Lung microvascular endothelial cell (primary cell): ENCODE results near the gene BICDL1. TPM values are rescaled to one million over a fixed set of nuclear protein-coding genes. Genes with fewer than 3 reads are reported as not detected.

ENCODE experiments used
- DNase-seq, 2 donors: peaks; one replicate each; pipeline versions ENCODE4 v3.0.0 to v3.0.0-alpha.2; 2010; ENCODE audit warnings: low read depth in 2 of 2
- total RNA-seq: library from RNA; depleted of rRNA; stranded (reverse); fragments of >200 nt; gene quantifications from 2 replicates; pipeline ENCODE4 v1.2.1, GENCODE V29; 2014

BICDL1 gene
- total RNA-seq, 1 donor from 2014 or later: under 0.01 TPM

DNA sequence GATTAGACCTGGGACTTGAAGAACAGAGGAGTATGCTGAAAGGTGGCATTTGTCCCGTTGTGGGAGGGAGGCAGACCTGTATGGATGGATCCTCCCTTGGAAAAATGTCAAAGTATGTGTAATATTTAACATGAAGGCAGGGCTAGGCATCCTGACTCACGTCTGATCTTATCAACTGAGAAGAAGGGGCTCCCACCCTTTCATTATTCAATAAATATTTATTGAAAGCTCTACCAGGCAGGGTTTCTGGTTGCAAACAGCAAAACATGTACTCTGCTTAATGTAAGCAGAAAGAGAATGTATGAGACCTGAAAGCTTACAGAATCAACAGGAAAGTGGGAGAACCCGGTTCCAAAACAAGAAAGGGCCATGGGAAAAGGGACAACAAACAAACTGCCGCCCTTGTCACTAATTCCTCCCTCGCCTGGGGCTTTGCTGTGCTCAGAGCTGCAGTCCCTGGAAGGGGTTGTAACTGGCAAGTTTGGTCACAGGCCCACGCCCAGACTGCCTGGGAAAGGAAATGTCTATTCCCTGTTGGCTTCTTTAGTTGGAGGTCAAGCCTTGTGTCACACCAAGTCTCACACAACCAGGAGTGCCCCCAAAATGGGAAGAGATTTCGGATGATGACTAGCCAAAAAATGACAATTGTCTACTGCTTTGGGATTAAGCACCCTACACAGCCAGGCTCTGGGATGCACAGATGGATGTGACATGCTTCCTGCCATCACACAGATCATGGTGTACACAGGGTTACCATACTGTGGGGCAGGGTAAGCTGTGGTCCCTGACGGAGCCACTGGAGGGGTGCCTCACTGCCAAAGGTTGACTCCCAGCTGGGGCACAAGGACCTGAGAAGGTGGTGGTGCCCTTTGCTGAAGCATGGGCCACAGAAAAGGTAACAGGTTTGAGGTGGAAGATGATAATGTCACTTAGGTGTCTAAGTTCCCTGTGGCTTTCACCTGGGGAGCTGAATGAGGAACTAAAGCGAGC, 90.7 kb downstream of the BICDL1 start:
- DNase-seq: no peak

DNA sequence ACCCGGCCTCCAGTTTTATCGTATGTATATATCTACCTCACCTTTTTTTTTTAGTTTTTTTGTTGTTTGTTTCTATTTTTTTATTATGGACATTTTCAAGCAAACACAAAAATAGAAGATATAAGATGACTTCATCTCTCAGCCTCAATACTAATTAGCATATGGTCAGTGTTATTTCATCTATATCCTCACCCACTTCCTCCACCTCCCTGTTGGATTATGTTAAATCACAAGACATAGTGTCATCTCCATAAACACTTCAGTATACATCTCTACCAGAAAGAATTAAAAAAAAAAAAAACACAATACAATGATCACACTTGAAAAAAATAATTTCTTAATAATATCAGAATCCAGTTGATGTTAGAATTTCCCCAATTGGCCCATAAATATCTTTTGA, 92.6 kb downstream of the BICDL1 start:
- DNase-seq: no peak

DNA sequence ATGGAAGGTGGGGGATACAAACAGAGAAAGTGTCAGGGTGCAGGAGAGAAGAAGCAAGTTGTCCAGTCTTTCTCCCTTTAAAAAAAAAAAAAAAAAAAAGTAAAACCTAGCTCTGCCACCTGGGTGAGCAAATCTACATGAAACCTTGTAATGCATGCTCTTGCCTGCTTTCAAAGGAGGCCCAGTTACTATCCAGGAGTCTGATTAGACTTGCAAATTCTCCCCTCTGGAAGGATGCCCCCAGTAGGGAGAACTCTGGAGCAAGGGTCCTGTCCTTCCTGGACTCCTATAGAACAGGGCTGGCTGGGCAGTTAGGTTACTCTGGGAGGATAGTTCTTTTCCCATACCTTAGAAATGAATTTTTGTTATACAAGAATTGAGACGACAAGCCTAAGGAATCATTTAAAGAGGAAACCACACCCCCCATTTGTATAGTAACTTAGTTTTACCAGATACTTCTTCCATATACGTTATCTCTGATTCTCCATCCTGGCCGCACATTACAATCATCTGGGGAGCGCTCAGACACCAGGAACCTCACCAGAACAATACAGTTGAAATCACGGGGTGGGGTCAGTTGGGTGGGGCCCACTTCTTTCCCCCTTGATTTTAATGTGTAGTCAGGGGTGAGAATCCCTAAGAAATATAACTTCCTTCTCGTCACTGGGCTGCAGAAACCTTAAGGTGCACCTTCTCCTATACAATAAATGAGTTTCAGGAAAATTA, 97.0 kb downstream of the BICDL1 start:
- DNase-seq: no peak

DNA sequence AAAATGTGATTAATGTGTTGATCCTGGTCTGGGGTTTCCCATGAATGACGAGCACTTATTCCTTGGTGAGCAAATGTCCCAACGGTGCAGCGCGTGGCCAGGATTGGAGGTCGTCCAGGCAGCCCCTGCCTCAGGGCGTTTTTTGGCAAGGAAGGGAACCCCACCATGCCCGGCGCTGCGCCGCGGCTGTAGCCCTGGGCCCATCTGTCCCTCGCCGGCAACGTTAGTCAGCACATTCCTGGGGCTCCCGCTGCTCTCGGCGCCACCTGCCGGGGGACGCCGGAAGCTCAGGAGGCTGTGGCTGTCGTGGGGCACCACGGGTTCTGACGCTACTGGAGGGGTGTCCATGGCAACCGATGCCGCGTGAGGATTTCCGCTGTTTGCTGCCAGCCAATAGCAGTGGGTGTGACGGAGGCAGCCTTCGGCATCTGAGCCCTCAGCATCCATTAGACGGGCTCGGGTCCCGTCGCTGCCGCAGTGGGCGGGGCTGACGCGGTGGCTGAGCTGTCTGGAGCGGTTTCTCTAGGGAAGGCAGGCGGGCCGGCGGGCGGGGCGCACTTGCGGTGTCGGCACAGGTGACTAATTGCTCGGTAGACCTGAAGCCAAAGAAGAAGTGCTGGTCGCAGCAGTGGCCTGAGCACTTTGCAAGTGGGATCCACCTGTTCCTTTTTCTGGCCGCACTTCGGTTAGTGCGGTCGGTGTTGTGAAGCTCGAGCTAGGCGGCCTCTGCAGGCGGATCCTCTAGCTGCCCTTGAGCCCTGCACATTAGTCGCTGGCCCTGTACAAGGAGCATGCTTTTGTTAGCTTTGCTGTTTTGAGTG, 98.0 kb downstream of the BICDL1 start:
- peak; percentile 99 to 100 for DNase-seq

DNA sequence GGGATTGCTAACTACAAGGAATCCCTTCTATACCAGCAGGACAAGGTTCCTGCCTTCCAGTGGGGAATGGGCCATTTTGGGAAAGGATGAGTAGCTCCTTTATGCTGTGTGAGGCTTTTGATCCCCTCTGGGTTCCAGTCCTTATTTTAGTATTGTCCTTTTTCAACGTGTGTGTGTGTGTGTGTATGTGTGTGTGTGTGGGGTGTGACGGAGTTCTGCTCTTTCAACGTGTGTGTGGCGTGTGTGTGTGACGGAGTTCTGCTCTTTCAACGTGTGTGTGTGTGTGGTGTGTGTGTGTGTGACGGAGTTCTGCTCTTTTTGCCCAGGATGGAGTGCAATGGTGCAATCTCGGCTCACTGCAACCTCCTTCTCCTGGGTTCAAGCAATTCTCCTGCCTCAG, 100.1 kb downstream of the BICDL1 start:
- no peak for DNase-seq

DNA sequence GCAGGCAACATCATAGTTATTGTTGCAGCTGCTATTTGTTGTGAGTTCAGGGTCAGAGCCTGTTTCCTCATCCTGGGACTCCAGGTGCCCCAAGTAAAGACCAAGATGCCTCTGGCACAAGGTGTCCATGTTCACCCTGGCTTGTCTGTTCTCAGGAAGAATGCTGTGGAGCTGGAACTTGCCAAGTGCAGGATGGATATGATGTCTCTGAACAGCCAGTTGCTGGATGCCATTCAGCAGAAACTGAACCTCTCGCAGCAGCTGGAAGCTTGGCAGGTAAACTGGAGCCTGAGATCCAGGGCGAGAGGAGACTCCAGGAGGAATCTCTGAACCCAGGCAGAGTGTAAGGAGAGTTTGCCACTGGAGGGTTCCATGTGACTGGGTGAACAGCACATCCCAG, 100.8 kb downstream of the BICDL1 start:
- DNase-seq: no peak

DNA sequence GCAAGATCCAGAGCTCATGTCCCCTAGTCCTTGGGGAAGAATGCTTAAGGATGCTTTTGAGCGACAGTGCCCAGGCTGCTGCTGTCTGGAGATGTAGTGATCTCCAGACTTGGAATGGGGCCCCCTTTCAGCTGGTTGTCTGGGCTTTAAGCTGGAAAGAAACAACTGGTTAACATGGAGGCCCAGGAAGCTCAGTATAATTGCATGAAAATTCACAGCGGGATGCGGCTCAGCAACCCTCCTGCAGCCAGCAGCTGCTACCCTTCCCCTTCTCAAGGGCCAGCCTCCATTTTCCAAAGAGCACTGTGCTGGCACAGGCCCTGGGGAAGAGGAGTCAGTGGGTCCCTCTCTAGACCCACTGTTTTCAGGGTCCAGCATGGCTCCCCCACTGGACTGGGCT, 101.2 kb downstream of the BICDL1 start:
- no peak for DNase-seq

DNA sequence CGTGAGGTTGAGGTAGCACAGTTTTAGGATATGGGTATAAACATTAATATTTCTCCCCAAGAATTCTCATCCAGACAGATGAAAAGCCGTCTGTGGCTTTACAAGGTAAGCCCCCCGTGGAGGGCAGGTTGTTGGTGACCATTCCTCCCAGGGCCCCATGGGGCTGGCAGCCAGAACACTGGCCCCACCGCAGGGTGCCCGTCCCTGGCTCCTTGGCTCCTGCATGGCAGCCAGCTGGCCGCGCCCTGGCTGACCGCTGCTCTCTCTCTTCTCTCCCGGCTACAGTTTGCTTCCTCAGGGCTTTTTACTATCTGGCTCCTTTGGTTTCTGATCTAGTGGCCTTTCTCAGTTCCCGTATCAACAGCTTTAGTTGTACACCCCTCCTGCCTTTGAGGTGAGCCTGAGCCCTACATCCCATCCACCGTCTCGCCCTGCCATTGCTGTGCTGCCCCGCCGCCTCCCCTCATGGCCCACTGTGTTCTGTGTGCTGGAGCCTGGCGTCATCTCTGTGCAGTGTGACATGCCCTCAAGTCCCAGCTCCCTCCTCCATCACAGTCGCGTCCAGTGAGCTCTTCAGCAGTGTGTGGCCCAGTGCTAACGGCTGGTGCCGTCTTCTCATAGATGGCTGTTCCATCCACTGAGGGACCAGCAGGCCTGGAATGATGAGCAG, 101.7 kb downstream of the BICDL1 start:
- no peak for DNase-seq

DNA sequence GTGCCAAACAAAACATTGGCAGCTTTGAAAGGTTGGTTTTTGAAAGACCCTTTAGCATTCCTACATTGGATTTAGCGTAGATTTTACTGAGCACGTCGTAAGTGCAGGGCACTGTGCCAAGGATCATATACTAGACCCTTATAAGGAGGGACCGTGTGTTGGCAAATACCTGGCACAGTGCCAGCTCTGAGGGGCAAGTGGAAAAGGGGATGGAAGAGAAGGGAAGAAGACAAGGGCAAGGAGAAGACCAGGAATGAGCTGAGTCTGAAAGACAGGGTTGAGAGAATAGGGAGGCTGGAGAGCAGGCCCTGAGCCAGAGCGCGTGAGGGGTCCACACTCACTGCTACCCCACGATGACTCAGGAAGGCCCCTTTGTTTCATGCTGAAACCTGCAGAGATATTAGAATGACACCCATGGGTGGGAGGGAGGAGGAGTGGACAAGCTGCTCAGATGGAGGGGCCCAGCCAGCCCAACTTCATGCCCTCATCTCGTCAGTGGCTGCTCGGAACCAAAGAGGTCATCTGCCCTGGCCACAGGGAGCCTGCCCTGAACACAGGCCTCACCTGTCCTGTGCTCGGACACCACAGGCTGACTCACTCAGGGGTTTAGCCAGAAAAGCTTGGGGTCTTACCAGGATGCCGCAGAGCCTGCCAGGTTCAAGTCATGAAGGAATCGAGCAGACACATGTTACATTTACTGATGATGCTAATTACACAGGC, 102.5 kb downstream of the BICDL1 start:
- DNase-seq: no peak

DNA sequence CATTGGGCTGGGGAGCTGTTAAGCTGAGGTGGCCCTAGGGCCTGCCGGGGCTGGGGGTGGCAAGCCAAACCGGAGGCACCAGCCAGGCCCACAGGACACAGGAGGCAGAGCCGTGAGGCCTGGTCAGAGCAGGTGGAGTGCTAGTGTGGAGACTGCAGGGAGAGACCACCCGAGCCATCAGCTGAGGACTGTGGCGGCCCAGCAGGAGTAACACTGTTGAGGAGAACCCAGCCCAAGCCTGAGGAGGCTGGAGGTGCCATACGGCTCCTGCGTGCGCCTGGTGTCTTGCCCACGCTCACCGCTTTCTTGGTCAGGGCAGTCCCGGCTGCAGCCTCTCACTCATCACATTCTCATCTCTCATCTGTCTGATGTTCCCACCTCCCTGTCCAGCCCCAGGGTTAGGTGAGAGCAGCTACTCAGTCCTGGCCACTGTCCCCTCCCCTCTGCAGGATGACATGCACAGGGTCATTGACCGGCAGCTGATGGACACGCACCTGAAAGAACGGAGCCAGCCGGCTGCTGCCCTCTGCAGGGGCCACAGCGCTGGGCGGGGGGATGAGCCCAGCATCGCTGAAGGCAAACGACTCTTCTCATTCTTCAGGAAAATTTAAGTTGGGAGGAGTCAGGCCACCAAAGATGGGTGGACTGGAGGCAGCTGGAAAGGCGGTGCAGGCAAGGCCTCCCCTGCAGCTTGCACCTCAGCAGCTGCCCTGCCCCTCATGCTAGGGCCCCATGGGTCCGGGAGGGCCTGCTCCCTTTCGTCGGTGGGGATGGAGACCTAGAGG, 103.7 kb downstream of the BICDL1 start:
- DNase-seq: no peak

DNA sequence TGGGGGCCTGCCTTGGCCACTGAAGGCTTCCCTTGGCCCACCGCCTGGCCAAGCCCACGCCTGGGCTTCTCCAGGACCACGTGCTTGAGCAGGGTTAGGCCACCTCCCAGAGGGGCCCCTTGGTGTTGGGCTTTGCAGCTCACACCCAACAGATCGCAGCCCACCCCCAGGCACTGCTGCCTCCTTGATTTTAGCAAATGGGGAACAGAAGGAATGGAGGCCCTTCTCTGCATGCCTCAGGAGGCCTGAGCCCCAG, 104.2 kb downstream of the BICDL1 start:
- no peak for DNase-seq

DNA sequence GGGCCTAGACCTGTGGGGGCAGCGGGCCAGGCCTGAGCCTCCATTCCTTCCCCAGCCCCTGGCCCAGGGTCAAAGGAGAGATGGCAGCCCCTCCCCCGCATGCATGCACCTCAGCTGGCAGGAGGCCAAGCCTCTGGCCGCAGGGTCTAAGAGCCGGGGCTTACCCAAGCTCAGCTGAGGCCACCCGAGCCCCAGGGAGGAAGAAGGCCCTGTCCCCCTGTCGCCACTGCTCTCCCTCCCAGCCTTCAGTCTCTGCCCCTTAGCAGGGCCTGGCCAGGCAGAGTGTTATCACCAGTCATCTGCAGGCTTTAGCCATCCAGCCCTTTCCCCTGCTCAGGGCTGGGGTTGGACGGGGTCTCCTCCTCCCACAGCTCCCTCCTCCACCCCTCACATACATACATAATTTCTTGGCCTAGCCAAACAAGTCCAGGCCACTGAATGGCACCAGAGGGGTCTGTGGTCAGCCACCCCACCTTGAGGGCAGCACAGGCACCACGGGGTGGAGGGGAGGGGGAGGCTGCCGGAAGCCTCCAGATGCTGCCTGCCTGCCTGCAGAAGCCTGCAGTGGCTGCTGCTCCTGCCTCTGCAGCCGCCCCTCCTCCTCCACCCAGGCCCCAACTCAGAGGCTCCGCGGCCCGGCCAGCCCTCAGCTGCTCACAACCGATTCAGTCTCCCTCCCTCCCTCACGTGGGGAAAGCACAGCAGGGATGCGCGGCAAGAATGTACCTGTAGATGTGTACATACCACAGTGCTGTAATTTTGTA, 104.7 kb downstream of the BICDL1 start:
- no peak for DNase-seq

DNA sequence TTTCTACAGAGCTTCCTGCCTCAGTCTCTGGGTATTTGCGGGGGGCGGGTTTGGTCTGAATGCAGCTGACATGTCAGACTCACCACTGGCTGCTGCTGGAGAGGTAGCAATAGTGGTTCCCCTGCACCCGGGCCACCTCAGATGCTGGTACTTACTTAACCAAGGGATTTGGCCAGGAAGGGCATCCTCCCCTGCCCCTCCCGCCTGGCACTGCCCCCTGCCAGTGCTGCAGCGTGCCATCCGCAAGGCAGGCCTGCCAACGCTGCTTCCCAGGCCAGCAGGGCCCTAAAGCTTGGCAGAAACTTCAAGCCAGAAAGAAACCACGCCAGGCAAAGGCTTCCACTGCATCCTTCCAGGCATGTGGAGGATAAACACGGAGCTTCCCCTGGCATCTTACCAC, 105.4 kb downstream of the BICDL1 start:
- DNase-seq: no peak

DNA sequence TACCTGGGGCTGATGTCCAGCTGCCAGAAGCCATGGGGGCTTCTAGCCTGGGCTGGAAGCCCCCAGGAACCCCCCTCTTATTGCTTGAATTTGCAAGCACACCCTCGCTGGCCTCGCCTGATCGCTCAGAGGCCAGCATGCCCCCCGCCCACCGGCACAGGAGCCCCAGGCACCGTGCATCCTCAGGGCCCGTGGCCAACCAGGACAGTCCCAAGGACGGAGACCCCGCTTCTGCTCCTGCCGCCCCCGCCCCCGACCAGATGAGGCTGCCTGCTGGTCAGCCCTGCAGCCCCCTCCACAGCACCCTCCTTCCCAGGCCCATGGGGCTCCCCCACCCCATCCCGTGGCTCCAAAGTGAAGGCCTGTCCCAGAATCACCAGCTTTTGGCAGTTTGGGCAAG, 106.3 kb downstream of the BICDL1 start:
- DNase-seq: no peak

DNA sequence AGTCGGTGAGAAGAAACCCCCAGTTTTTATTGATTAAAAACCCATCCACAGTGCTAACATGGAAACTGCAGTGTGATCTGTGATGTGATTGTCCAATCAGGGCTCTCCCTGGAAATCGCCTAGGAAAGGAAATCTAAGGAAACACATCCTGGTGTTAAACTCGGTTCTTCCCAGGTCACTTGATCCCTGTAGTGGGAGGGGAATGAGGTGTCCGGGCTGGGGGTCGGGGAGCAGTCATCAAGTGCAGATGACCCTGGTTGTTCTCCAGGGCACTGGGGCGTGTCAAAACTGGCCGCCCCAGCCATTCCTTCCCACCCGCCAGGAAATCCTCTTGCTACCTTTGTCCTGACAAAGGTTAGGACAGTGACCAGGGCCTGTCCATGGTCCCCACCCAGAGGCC, 106.7 kb downstream of the BICDL1 start:
- no peak for DNase-seq

DNA sequence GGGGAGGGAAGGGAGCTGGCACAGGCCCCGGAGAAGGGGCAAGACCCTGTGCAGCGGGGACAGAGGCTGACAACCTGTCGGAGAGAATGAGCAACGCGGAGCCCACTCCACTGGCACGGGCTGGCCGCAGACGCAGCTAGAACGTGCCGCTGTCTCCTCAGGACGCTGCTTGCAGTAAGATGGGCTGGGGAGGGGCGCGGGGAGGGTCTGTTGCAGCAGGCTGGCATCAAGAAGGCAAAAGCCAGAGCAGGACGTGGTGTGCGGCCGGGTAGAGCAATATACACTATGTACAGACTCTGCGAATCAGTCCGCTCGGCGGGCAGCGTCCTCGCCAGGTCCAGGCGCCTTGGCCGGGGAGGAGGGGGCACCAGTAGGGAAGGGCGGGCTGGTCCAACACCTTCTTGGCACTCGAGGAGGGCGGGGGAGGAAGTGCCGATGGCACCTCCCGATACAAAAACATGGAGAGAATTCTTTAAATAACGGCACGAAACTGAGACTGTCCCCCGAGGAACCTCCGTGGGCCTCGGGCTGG, 107.7 kb downstream of the BICDL1 start:
- no peak for DNase-seq

DNA sequence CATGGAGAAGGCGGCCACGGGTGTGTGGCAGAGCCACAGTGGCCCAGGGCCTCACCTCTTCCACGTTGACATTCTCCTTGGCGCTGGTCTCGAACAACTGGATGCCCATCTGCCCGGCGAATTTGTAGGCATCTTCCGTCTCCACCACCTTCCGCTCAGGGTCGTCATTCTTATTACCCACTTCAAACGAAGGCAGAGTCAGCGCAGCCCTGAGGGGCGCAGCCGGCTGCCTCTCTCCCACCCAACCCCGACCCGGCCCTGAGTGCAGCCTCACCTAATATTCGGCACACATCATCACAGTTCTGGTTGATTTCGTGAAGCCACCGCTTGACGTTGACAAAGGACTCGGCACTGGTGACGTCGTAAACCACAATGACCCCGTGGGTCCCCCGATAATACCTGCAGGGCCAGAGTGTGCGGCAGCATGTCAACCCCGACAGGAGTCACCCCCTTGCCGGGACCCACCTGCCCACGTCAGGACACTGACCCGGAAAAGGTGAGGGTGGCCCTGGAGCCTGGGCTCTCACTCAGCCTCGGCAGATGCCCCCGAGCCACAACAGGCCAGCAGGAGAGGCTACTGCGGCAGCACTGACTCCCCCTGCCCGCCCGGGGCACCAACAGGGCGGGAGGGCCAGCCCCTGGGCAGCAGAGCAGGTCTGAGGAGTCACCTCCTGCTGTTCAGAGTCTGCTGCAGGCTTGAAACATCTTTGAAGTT, 109.9 kb downstream of the BICDL1 start:
- DNase-seq: no peak

DNA sequence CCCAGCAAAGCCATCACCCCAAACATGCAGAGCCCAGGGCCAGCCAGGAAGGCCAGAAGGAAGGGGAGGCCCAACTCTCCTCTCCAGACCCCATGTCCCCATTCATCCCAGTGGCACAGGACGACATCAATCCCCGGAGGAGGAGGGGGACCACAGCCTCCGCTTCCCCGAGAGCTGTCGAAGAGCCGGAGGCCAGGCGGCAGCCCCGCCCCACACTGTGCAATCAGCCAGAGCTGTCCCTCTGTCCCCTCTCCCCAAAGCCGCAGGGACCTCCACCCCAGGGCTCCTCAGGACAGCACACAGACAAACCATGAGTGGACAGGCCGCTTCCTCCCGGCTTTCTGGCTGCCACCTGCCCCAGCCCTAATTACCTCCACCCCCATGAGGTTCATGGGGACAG, 110.7 kb downstream of the BICDL1 start:
- DNase-seq: no peak
